ENCODE data around the gene CFAP46. TPM values are rescaled to one million over a fixed set of nuclear protein-coding genes. Genes with fewer than 3 reads are reported as not detected.

Gene CFAP46
- total RNA-seq, 1 donor from 2014 or later = 4.4 TPM

DNA sequence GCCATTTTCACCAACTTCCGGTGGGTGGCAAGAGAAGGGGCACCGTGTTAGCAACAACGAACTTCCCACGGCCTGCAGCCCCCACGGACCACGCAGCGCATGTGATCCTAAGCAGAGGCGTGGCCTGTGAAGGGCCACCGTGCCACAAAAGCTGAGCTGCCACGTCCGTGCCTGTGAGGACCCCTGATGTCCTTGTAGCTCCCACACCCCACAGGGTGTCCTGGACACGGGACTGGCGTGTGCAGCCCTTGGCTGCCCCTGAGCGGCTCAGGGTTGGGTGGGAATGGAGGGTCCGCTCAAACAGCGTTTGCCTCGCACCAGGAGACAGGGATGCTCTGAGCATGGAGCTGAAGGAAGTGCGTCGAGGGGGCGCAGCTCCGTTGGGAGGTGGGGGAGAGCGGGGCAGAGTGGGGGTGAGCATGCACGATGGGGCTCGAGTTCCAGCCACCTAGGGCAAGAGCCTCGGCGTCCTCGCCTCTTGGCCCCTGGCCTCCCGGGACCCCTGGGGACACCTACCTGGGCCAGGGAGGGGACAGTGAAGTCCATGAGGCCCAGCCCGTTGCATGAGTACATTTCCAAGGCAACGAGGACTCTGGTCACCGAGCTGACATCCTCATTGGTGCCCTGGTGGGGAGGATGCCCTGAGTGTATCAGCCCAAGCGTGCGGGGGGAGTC is 33.6 kb downstream of the CFAP46 start:
- DNase-seq (ENCODE audit: low read depth, low spot score) = no peak
- no peak overlapping the region for H3K4me3 Mint-ChIP-seq
- TF ChIP-seq, protein P1, sequence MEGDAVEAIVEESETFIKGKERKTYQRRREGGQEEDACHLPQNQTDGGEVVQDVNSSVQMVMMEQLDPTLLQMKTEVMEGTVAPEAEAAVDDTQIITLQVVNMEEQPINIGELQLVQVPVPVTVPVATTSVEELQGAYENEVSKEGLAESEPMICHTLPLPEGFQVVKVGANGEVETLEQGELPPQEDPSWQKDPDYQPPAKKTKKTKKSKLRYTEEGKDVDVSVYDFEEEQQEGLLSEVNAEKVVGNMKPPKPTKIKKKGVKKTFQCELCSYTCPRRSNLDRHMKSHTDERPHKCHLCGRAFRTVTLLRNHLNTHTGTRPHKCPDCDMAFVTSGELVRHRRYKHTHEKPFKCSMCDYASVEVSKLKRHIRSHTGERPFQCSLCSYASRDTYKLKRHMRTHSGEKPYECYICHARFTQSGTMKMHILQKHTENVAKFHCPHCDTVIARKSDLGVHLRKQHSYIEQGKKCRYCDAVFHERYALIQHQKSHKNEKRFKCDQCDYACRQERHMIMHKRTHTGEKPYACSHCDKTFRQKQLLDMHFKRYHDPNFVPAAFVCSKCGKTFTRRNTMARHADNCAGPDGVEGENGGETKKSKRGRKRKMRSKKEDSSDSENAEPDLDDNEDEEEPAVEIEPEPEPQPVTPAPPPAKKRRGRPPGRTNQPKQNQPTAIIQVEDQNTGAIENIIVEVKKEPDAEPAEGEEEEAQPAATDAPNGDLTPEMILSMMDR (conservative IDR thresholded peaks at IDR 0.05) = no peak
- no peaks in the 10 kb centered on the region for H3K9me3 Mint-ChIP-seq
- H3K36me3 Mint-ChIP-seq (ENCODE audit: low read depth) = no peaks in the 10 kb centered on the region
- peaks cover 15% of the 10 kb centered on the region for H3K27me3 Mint-ChIP-seq (ENCODE audit: low read depth)
- no peaks in the 10 kb centered on the region for H3K4me1 Mint-ChIP-seq
- no peak overlapping the region for H3K27ac Mint-ChIP-seq (ENCODE audit: unreplicated experiment)

DNA sequence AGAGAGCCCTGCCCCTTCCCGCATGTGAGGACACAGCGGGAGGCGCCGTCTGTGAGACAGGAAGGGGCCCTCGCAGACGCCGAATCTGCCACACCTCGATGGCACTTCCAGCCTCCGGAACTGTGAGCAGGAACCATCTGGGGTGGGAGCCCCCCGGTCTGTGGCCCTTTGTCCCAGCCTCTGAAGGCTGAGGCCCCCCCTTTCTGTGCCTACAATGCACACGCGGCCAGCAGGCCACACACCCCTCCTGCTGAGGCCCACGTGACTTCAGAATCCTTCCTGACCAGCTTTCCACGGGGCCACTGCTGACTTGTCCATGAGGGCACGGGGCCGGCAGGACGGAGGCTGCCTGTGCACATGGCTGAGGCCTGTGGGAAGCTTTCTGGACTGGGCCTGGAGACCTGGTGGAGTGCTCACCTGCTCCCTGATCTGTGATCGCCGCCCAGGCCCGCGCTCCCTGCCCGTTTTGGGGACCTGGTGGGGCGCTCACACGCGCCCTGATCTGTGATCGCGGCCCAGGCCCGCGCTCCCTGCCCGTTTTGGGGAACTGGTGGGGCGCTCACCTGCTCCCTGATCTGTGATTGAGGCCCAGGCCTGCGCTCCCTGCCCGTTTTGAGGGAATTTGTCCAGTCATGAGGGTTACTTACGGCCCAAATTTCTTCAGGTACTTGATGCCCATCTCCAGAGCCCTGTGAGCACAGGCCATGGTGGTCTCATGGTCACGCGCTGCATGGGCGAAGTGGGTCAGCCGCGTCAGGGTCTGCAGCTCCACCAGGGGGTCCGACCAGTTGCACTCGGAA is 34.3 kb downstream of the CFAP46 start:
- no peaks in the 10 kb centered on the region for H3K4me1 Mint-ChIP-seq
- no peaks in the 10 kb centered on the region for H3K9me3 Mint-ChIP-seq
- no peak overlapping the region for H3K27ac Mint-ChIP-seq (ENCODE audit: unreplicated experiment)
- H3K36me3 Mint-ChIP-seq (ENCODE audit: low read depth) = no peaks in the 10 kb centered on the region
- H3K4me3 Mint-ChIP-seq = no peak overlapping the region
- TF ChIP-seq, protein P1 (conservative IDR thresholded peaks at IDR 0.05) = no peak
- peaks cover 15% of the 10 kb centered on the region for H3K27me3 Mint-ChIP-seq (ENCODE audit: low read depth)
- DNase-seq (ENCODE audit: low read depth, low spot score) = no peak

DNA sequence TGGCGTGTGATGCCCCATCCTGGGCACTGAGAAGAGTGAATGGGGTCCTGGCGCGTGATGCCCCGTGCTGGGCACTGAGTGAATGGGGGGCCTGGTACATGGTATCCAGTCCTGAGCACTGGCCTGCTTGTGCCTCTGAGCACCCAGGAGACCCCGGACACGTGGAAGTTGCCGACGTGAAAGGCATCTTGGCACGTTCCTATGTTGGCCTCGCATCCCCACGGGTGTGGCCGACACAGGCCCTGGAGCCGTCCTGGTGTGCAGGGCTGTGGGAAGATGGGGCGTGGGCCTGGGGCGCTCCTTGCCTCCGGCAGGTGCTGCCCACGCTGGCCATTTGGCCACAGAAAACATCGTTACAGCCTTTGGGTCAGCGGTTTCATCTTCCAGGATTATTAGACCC is 35.5 kb downstream of the CFAP46 start:
- H3K27ac Mint-ChIP-seq (ENCODE audit: unreplicated experiment) = no peak overlapping the region
- no peak for DNase-seq (ENCODE audit: low read depth, low spot score)
- peaks cover 17% of the 10 kb centered on the region for H3K27me3 Mint-ChIP-seq (ENCODE audit: low read depth)
- no peaks in the 10 kb centered on the region for H3K36me3 Mint-ChIP-seq (ENCODE audit: low read depth)
- H3K4me1 Mint-ChIP-seq = no peaks in the 10 kb centered on the region
- no peaks in the 10 kb centered on the region for H3K9me3 Mint-ChIP-seq
- no peak overlapping the region for H3K4me3 Mint-ChIP-seq
- TF ChIP-seq, protein P1 (conservative IDR thresholded peaks at IDR 0.05) = no peak

DNA sequence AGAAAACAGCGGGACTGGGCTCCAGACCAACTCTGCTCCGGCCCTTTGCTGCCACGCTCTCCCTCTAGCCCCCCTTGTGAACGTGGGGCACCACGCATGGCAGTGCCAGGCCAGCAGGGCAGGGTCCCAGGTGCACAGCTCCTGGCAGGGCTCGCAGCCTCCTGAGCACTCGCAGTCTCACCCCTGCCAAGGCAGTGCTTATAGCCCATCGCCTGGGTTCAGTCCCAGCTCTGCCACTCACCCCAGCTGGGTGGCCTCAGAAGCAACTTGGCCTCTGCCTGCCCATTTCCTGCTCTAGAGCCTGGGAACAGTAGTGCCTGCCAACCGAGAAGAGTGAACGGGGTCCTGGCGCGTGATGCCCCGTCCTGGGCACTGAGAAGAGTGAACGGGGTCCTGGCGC is 36.3 kb downstream of the CFAP46 start:
- H3K36me3 Mint-ChIP-seq (ENCODE audit: low read depth) = no peaks in the 10 kb centered on the region
- H3K27me3 Mint-ChIP-seq (ENCODE audit: low read depth) = peaks cover 17% of the 10 kb centered on the region
- H3K27ac Mint-ChIP-seq (ENCODE audit: unreplicated experiment) = no peak overlapping the region
- no peaks in the 10 kb centered on the region for H3K9me3 Mint-ChIP-seq
- H3K4me3 Mint-ChIP-seq = no peak overlapping the region
- no peak for DNase-seq (ENCODE audit: low read depth, low spot score)
- H3K4me1 Mint-ChIP-seq = no peaks in the 10 kb centered on the region
- TF ChIP-seq, protein P1 (conservative IDR thresholded peaks at IDR 0.05) = no peak

DNA sequence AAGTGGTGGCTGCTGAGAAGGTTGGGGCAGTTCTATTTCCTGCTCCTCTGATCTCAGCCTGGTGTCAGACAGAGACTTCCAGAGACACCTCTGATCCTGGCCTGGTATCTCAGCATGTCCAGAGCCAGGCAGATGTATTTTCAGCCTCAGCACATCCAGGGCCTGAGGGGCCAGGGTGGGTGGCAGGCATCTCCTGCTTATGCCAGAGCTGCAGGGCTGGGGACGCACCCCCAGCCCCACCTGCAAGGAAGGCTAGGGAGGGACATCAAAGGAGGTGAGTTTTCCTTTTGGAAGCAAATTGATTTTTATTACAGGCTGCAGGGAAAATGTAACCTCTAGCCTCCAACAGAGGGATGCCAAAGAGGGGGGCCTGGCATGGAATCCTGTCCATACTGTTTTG is 36.7 kb downstream of the CFAP46 start:
- TF ChIP-seq, protein P1 (conservative IDR thresholded peaks at IDR 0.05) = no peak
- peaks cover 17% of the 10 kb centered on the region for H3K27me3 Mint-ChIP-seq (ENCODE audit: low read depth)
- no peaks in the 10 kb centered on the region for H3K4me1 Mint-ChIP-seq
- DNase-seq (ENCODE audit: low read depth, low spot score) = no peak
- no peak overlapping the region for H3K4me3 Mint-ChIP-seq
- H3K36me3 Mint-ChIP-seq (ENCODE audit: low read depth) = no peaks in the 10 kb centered on the region
- no peak overlapping the region for H3K27ac Mint-ChIP-seq (ENCODE audit: unreplicated experiment)
- H3K9me3 Mint-ChIP-seq = no peaks in the 10 kb centered on the region

Measured in neural crest cell (in vitro differentiated cells).